GM23338 (cell line): ENCODE measurements around the gene HOXA10.

Experiments used
- CREB1 ChIP-seq: fragments of 250-450 bp; sonication (Bioruptor Pico); IDR thresholded peaks from 2 replicates; pipeline ENCODE4 v1.5.0; 2020; ENCODE audit warnings: low read depth, mild to moderate bottlenecking, moderate library complexity
- CTCF ChIP-seq, 2 experiments: fragments of 200-600 bp in 1 of 2; sonication (generic) in 1 of 2; conservative IDR thresholded peaks; 2 replicates each; pipeline versions ENCODE4 v1.5.1 to v1.6.1; 2016 to 2017; ENCODE audit warnings: antibody characterized with exemption in 2 of 2, low read depth in 2 of 2, mild to moderate bottlenecking in 2 of 2, moderate library complexity in 1 of 2
- EZH2 ChIP-seq: fragments of 200-600 bp; sonication (generic); IDR thresholded peaks from one replicate; pipeline ENCODE4 v1.8.0; 2017; ENCODE audit warnings: antibody characterized with exemption, mild to moderate bottlenecking, low read depth; ENCODE audit not compliant: unreplicated experiment
- EZH2phosphoT487 ChIP-seq: fragments of 200-600 bp; sonication (generic); IDR thresholded peaks from one replicate; pipeline ENCODE4 v1.8.1; 2018; ENCODE audit warnings: antibody characterized with exemption; ENCODE audit not compliant: unreplicated experiment
- NANOG ChIP-seq: IDR thresholded peaks from 2 replicates; pipeline ENCODE4 v1.6.1; 2016; ENCODE audit warnings: antibody characterized with exemption, borderline replicate concordance
- POLR2AphosphoS5 ChIP-seq: IDR thresholded peaks from 2 replicates; pipeline ENCODE4 v1.6.1; 2016; ENCODE audit warnings: antibody characterized with exemption, low read depth
- ZNF114 ChIP-seq: fragments of 250-450 bp; sonication (Bioruptor Pico); IDR thresholded peaks from 2 replicates; pipeline ENCODE4 v1.5.0; 2020; ENCODE audit warnings: mild to moderate bottlenecking, moderate library complexity
- ZNF331 ChIP-seq: fragments of 250-450 bp; sonication (Bioruptor Pico); IDR thresholded peaks from 2 replicates; pipeline ENCODE4 v1.5.0; 2020; ENCODE audit warnings: low read depth, mild to moderate bottlenecking, moderate library complexity
- TF ChIP-seq, protein P1 (sequence below): IDR thresholded peaks from one replicate; pipeline ENCODE4 v1.6.1; 2018; ENCODE audit warnings: antibody characterized with exemption; ENCODE audit not compliant: unreplicated experiment

- TF ChIP-seq CTCF (conservative IDR thresholded peaks at IDR 0.05; ENCODE audit: low read depth in 2 of 2): no peak
- no peak for TF ChIP-seq POLR2AphosphoS5
- TF ChIP-seq CREB1: no peak
- no peak for TF ChIP-seq ZNF331 (CRISPR knock-in tag)
- TF ChIP-seq, protein P1, sequence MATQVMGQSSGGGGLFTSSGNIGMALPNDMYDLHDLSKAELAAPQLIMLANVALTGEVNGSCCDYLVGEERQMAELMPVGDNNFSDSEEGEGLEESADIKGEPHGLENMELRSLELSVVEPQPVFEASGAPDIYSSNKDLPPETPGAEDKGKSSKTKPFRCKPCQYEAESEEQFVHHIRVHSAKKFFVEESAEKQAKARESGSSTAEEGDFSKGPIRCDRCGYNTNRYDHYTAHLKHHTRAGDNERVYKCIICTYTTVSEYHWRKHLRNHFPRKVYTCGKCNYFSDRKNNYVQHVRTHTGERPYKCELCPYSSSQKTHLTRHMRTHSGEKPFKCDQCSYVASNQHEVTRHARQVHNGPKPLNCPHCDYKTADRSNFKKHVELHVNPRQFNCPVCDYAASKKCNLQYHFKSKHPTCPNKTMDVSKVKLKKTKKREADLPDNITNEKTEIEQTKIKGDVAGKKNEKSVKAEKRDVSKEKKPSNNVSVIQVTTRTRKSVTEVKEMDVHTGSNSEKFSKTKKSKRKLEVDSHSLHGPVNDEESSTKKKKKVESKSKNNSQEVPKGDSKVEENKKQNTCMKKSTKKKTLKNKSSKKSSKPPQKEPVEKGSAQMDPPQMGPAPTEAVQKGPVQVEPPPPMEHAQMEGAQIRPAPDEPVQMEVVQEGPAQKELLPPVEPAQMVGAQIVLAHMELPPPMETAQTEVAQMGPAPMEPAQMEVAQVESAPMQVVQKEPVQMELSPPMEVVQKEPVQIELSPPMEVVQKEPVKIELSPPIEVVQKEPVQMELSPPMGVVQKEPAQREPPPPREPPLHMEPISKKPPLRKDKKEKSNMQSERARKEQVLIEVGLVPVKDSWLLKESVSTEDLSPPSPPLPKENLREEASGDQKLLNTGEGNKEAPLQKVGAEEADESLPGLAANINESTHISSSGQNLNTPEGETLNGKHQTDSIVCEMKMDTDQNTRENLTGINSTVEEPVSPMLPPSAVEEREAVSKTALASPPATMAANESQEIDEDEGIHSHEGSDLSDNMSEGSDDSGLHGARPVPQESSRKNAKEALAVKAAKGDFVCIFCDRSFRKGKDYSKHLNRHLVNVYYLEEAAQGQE: no peak
- no peak for TF ChIP-seq EZH2
- TF ChIP-seq ZNF114: no peak
- no peak for TF ChIP-seq NANOG
- TF ChIP-seq EZH2phosphoT487: no peak
Observed at GRCh38 chr7:27137640-27138315, 36.3 kb downstream of the HOXA10 start.
